ENCODE results near the gene C8G.

Gene C8G

DNA sequence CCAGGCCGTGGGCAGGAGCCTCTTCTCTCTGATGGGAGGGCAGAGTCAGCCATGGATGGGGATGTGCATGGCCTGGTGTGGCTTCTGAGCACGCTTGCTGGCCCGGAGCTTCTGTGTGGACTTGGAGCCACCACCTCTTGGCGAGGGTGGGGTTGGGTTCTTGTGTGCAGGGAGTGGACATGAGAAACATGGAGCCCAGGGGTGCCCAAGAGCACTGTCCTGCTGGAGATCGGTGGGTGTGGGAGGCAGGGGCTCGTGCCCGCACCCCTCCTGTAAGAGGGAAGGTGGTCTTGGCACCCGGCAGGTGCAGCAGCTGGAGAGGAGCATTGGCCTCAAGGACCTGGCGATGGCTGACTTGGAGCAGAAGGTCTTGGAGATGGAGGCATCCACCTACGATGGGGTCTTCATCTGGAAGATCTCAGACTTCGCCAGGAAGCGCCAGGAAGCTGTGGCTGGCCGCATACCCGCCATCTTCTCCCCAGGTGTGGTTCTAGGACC lies 24.3 kb upstream of the C8G start:
- no peak for DNase-seq

GRCh38 chr9:136921307-136921706 lies 23.7 kb upstream of the C8G start:
- no peak for DNase-seq

- no peak for DNase-seq
These were observed 23.3 kb upstream of the C8G start for GRCh38 chr9:136921718-136922117.

DNA sequence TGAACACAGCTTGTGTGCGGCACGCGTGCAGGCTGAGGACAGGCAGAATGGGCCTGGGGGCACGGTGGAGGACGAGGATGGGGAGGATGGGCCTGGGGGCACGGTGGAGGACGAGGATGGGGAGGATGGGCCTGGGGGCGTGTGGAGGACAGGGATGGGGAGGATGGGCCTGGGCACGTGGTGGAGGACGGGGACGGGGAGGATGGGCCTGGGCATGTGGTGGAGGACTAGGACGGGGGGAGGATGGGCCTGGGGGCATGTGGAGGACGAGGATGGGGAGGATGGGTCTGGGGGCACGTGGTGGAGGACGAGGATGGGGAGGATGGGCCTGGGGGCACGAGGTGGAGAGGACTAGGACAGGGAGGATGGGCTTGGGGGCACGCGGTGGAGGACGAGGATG lies 22.5 kb upstream of the C8G start:
- DNase-seq, result no peak

GRCh38 chr9:136923881-136924280 lies 21.2 kb upstream of the C8G start:
- no peak for DNase-seq

GRCh38 chr9:136925414-136926153 lies 19.5 kb upstream of the C8G start:
- DNase-seq, result no peak

- no peak for DNase-seq
These were observed 18.8 kb upstream of the C8G start for GRCh38 chr9:136926154-136926704.

DNA sequence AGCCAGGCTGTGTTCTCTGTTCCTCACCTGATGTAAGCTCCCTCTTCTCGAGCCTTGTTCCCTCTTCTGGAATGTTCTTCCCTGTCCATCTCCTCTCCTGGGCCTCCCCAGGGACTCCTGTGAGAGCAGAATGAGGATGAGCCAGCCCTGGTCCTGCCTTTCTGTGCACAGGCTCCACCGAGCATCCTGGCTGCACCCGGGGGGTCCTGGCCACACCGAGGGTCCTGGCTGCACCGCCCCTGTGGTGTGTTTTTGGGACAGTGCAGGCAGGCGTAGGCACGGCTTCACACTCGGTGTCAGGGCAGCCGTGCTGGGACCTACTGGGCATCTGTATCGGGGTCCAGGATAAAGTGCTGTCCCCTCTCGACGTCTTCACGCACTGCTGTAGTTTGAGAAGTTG lies 18.3 kb upstream of the C8G start:
- no peak for DNase-seq

- no peak for DNase-seq
These were observed 17.4 kb upstream of the C8G start for GRCh38 chr9:136927343-136928271.

GRCh38 chr9:136928591-136928990 lies 16.5 kb upstream of the C8G start:
- no peak for DNase-seq

DNA sequence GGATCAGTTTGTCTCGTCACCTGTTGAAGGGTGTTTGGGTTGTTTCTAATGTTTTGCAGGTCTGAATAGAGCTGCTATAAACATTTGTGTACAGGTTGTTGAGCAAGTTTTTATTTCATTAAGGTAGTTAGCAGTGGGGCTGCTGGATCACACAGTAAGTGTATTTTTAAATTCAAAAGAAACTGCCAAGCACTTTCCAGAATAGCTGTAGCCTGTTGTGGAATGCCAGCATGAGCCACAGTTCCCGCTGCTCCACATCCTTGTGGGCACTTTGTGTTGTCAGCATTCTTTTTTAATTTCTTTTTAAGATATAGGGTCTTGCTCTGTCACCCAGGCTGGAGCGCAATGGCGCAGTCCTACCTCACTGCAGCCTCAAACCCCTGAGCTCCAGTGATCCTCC lies 15.0 kb upstream of the C8G start:
- no peak for DNase-seq

DNA sequence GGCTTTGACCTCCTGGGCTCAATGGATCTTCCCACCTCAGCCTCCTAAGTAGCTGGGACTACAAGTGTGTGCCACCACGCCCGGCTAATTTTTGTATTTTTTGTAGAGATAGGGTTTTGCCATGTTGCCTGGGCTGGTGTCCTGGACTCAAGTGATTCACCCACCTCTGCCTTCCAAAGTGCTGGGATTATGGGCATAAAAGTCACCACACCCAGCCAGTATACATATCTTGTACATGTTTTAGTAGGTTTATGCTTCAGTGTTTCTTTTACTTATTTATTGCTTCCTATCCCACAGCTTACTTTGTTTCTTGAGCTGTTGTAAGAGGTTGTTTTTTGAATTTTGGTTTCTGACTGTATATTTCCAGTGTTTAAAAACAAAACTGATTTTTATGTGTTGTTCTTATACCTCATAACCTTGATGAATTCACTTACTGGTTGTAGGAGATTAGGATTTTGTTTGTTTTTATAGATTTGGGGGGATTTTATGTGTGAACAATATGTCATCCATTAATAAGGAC lies 13.4 kb upstream of the C8G start:
- no peak for DNase-seq

DNA sequence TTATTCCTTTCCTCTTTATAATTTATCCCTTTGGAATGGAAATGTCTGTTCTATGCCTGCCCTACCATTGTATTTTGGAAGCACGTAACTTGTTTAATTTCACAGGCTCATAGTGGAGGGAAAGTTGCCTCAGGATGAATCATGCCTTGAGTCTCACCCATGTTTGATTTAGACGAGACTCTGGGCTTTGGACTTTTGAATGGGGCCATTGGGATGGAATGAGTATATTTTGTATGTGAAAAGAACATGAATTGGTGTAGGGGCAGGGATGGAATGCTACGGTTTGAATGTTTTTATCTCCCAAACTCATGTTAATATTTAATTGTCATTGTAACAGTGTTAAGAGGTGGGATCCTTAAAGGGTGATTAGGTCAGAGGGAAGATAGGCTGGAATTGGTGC lies 10.8 kb upstream of the C8G start:
- no peak for DNase-seq

- DNase-seq, result no peak
These were observed 9.4 kb upstream of the C8G start for GRCh38 chr9:136935651-136936050.

DNA sequence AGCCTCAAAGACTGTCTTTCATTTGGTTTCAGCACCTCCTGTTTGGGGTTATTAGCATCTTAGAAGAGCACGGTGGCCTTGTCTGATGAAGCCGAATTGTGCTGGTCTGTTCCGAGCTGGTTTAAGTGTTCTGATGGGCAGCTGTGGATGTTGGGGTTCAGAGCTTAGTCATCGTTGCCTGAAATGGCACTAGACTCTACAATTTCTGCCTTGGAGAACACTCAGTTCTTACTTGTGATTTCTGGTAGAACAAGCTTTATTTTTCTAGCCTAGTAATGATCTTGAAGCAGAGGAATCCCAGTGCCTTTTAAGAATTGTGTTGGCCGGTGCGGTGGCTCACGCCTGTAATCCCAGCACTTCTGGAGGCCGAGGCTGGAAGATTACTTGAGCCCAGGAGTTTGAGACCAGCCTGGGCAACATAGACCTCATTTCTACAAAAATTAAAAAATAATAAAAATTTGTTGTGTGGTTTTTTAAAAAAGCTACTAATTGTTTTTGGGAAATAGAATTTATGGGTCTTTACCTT lies 8.3 kb upstream of the C8G start:
- no peak for DNase-seq

- DNase-seq, result no peak
These were observed 7.6 kb upstream of the C8G start for GRCh38 chr9:136937186-136938001.

- no peak for DNase-seq
These were observed 5.5 kb upstream of the C8G start for GRCh38 chr9:136939431-136939995.

DNA sequence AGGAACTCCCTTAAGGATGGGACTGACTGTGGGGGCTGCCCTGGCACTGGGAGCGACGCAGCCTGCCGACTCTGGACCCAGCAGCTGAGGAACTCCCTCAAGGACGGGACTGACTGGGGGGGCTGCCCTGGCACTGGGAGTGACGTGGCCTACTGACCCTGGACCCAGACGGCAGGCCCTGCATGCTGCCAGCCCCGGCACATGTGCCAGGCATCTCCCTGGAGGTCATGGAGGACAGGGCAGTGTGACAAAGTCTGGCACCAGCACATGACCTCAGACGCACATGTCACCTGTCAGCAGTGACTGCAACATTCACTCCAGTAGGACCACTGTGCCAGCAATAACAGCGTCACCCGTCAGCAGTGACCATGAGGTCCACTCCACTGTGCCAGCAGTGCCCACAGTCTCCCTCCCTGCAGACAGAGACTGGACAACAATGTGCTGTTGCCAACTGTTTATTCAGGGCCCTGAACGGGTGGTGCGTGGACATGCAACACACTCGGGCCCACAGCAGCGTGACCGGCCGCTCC lies 5.0 kb upstream of the C8G start:
- no peak for DNase-seq

GRCh38 chr9:136940526-136941230 lies 4.4 kb upstream of the C8G start:
- DNase-seq, result no peak

DNA sequence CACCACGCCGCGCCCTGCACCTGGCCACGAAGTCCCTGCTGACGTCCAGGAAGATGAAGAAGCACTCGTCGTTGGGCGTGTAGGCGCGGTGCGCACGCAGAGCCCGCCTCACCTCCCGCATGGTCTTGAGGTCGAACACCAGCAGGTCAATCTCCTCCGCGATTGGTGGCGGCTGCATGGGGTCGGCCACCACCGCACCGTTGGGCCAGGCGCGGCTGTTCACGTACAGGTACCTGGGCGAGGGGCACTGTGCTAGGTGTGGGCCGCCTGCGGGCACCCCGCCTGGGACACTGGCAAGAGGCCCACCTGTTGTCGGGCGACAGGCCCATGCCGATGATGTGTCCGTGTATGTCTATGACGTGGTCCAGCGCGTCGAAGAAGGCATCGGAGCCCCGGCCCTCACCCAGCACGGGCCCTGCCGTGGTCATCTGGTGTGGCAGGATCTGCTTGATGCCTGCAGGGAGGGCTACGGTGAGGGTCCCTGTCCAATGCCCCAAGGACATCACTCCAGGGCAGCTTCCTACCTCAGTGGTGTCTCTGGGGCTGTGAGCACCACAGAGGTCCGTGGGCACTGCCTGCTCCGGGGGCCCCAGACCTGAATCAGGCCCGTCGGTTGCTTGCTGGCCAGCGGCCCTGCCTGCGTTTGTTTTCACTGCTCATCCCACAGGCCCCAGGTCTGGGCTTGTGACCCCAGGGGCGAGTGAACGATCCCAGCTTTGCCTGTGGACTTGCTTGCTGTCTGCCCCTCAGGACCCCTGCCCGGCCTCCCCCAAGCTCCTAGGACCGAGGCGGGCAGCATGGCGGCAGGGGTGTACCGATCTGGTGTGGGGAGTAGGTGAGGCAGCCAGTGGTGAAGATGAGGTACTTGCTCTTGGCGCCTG lies 3.6 kb upstream of the C8G start:
- no peak for DNase-seq
